GM12878 (cell line): Measurements from ENCODE around the gene KLK5. TPM values are rescaled to one million over a fixed set of nuclear protein-coding genes. Genes with fewer than 3 reads are reported as not detected.

ENCODE experiments used
- ATAC-seq: fragments of 200-7000 bp; cut with Tn5 transposase; 3 replicates; pipeline ENCODE4 v1.9.1; 2020; ENCODE audit warnings: mild to moderate bottlenecking, moderate library complexity
- BruUV-seq: library from RNA; stranded (reverse); fragments of 400-500 nt; replicated peaks from 2 replicates; lab custom pipeline; 2021; lab: Mats Ljungman, UMichigan
- CTCF ChIA-PET: fragments of 300-600 bp; sonication (Branson Sonifier 250); formaldehyde crosslinking; extraction: SDS; loops from one replicate; lab custom pipeline; 2021; ENCODE audit warnings: inconsistent platforms; lab: Yijun Ruan, JAX
- POLR2A ChIA-PET: fragments of 350-600 bp; formaldehyde crosslinking; extraction: SDS; loops from one replicate; lab custom pipeline; 2021; ENCODE audit warnings: inconsistent platforms; lab: Charles Lee
- RAD21 ChIA-PET: fragments of 300-600 bp; sonication (Branson Sonifier 250); formaldehyde crosslinking; loops from one replicate; lab custom pipeline; 2023; ENCODE audit warnings: antibody characterized with exemption; ENCODE audit not compliant: unreplicated experiment; lab: Charles Lee
- SMC1A ChIA-PET: fragments of 300-600 bp; sonication (Branson Sonifier 250); formaldehyde crosslinking; loops from one replicate; lab custom pipeline; 2023; ENCODE audit not compliant: unreplicated experiment, uncharacterized antibody; lab: Charles Lee
- DNase-seq: peaks from one replicate; pipeline ENCODE4 v3.0.0-alpha.2; 2011; ENCODE audit warnings: low read depth, low spot score
- FAIRE-seq: peaks from 3 replicates; lab custom pipeline; 2011; peaks lifted over from hg19 to GRCh38; lab: Jason Lieb, UNC
- H2AFZ ChIP-seq: 2 replicates; pipeline ENCODE4 v1.6.0; 2011; ENCODE audit warnings: low read depth, low read length, control low read depth; ENCODE audit not compliant: control insufficient read depth
- H3K27ac ChIP-seq: 2 replicates; pipeline ENCODE4 v1.5.1; 2011; ENCODE audit warnings: control low read depth; ENCODE audit not compliant: control insufficient read depth, insufficient read depth
- H3K27me3 ChIP-seq, 2 experiments: replicated peaks in 1 of 2; 2 replicates each; pipeline versions ENCODE4 v1.6.0 to v1.6.1; 2011; ENCODE audit warnings: low read length in 1 of 2; ENCODE audit not compliant: control insufficient read depth in 2 of 2, insufficient read depth in 2 of 2
- H3K36me3 ChIP-seq, 2 experiments: 2 replicates each; pipeline ENCODE4 v1.5.1; 2011; ENCODE audit warnings: low read length in 1 of 2; ENCODE audit not compliant: control insufficient read depth in 2 of 2, insufficient read depth in 2 of 2
- H3K4me1 ChIP-seq: 2 replicates; pipeline ENCODE4 v1.6.1; 2011; ENCODE audit warnings: mild to moderate bottlenecking, low read length, moderate library complexity, mixed read lengths; ENCODE audit not compliant: control insufficient read depth, insufficient read depth
- H3K4me2 ChIP-seq: 2 replicates; pipeline ENCODE4 v1.6.0; 2011; ENCODE audit warnings: control low read depth; ENCODE audit not compliant: control insufficient read depth, insufficient read depth
- H3K4me3 ChIP-seq: fragments of 200-600 bp; sonication (generic); 2 replicates; pipeline ENCODE4 v1.5.1; 2016
- H3K79me2 ChIP-seq: 2 replicates; pipeline ENCODE4 v1.6.0; 2011; ENCODE audit warnings: low read length; ENCODE audit not compliant: control insufficient read depth, insufficient read depth
- H3K9ac ChIP-seq: 2 replicates; pipeline ENCODE4 v1.8.0; 2011; ENCODE audit warnings: low read length, control low read depth, mixed read lengths; ENCODE audit not compliant: control insufficient read depth, insufficient read depth
- H3K9me3 ChIP-seq: replicated peaks from 3 replicates; pipeline ENCODE4 v1.5.1; 2011; ENCODE audit warnings: mild to moderate bottlenecking, low read length; ENCODE audit not compliant: control insufficient read depth, insufficient read depth
- H4K20me1 ChIP-seq: 2 replicates; pipeline ENCODE4 v1.6.0; 2011; ENCODE audit not compliant: control insufficient read depth, insufficient read depth
- EED ChIP-seq: sonication (generic); IDR thresholded peaks from 2 replicates; pipeline ENCODE4 v1.6.1; 2016; ENCODE audit warnings: antibody characterized with exemption, low read depth
- HCFC1 ChIP-seq: fragments of 150-350 bp; IDR thresholded peaks from 2 replicates; pipeline ENCODE4 v1.6.1; 2014; ENCODE audit warnings: low read length
- IKZF1 ChIP-seq: fragments of 450-650 bp; conservative IDR thresholded peaks from 2 replicates; pipeline ENCODE4 v1.6.1; 2017; ENCODE audit warnings: antibody characterized with exemption, mild to moderate bottlenecking
- RB1 ChIP-seq: fragments of 450-650 bp; formaldehyde crosslinking; IDR thresholded peaks from 2 replicates; pipeline ENCODE4 v1.6.1; 2017; ENCODE audit warnings: mild to moderate bottlenecking, borderline replicate concordance
- SMAD1 ChIP-seq: fragments of 450-650 bp; IDR thresholded peaks from 2 replicates; pipeline ENCODE4 v1.6.1; 2018; ENCODE audit warnings: mild to moderate bottlenecking, low read depth; ENCODE audit not compliant: partially characterized antibody
- SUZ12 ChIP-seq: fragments of 200-600 bp; sonication (generic); IDR thresholded peaks from one replicate; pipeline ENCODE4 v1.6.1; 2018; ENCODE audit warnings: antibody characterized with exemption, mild to moderate bottlenecking; ENCODE audit not compliant: unreplicated experiment
- WGBS: methylation state at CpG from one replicate; pipeline ENCODE4 v1.1.6; 2016; ENCODE audit warnings: low lambda C conversion rate; ENCODE audit not compliant: insufficient replicate concordance, insufficient coverage; ENCODE audit errors: missing lambda C conversion rate; 5-methylcytosine and 5-hydroxymethylcytosine counted together
- in situ Hi-C: fragments of 300-500 bp; cut with MboI; formaldehyde crosslinking; loops from 9 replicates; pipeline ENCODE4 v1.14.3; 2018; ENCODE audit warnings: mixed read lengths
- intact Hi-C: fragments of 100-400 bp; cut with micrococcal nuclease; formaldehyde crosslinking; loops from one replicate; pipeline ENCODE4 v1.14.2; 2022; ENCODE audit not compliant: unreplicated experiment
- polyA plus RNA-seq, 11 experiments: library from polyadenylated mRNA; depleted of rRNA in 4 of 11; unstranded in 6 of 11; stranded (reverse) in 5 of 11; fragments of >200 nt; fragmentation: Nextera tagmentation in 4 of 11; fragmentation: Illumina TruSeq in 1 of 11; extraction: Ambion mirVana in 4 of 11; extraction: Trizol in 1 of 11; gene quantifications; 1 replicate in 1 of 11; 2 replicates in 10 of 11; pipeline versions ENCODE4 v1.2.1 to v1.2.3, GENCODE V29; 2011 to 2016; ENCODE audit warnings: inconsistent platforms in 2 of 11, missing spikeins in 2 of 11, low read depth in 1 of 11
- total RNA-seq, 4 experiments: library from RNA; depleted of rRNA in 3 of 4; stranded (reverse); fragments of >200 nt in 3 of 4; fragmentation: Illumina TruSeq in 1 of 4; extraction: Trizol in 1 of 4; gene quantifications; 2 replicates each; pipeline versions ENCODE4 v1.2.1 to v1.2.3, GENCODE V29; 2013 to 2021
- TF ChIP-seq, protein P1 (sequence below): fragments of 450-650 bp; IDR thresholded peaks from 2 replicates; pipeline ENCODE4 v1.6.1; 2016; ENCODE audit warnings: mild to moderate bottlenecking, moderate library complexity, borderline replicate concordance
- TF ChIP-seq, protein P2 (sequence below), 3 experiments: IDR thresholded peaks in 2 of 3; conservative IDR thresholded peaks in 1 of 3; 2 replicates each; pipeline ENCODE4 v1.5.1; 2011; ENCODE audit warnings: low read depth in 3 of 3, low read length in 3 of 3, mild to moderate bottlenecking in 3 of 3, control low read depth in 2 of 3, moderate library complexity in 2 of 3, inconsistent platforms in 1 of 3, mixed read lengths in 1 of 3; ENCODE audit not compliant: control insufficient read depth in 2 of 3, insufficient read depth in 1 of 3; ENCODE audit errors: extremely low read depth in 1 of 3

The KLK5 gene
- total and polyA plus RNA-seq, 10 of the 15 experiments (the other 5 are each of a cell fraction or from before 2014, with no cell fraction given) = 0.16 TPM; not detected in 9

DNA sequence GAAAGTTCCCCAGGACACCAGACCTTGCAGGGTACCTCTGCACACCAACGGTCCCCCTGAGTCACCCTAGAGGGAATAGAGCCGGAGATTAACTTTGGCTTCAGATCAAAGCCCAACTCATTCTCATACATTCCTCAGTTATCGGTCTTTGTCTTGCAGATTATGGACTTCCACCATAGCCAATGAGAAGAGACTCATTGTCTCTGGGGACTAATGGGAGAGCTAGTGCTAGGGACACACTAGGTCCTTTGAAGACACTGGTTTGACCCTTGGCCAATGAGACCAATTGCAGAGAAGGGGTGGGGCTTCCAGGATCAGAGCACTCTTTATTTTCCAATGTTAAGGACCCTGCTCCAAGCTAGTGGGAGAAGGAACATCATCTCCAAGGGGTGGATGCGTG lies 24.8 kb upstream of the KLK5 start:
- Histone ChIP-seq H3K79me2 (no peaks in the 10 kb centered on the region), H3K9me3 (no peaks in the 10 kb centered on the region), H4K20me1 (no peaks in the 10 kb centered on the region), H3K27me3 (no peaks in the 10 kb centered on the region; a peak in 1 of 4 replicates)
- ATAC-seq (no peak), FAIRE-seq (no peak)
- intact Hi-C loops = no loop called here
- in situ Hi-C loops = no loop called here
- RAD21 ChIA-PET = no interaction called here
- TF ChIP-seq HCFC1 (no peak), RB1 (no peak), IKZF1 (no peak), EED (no peak), SUZ12 (no peak), SMAD1 (no peak)
- TF ChIP-seq, protein P1, sequence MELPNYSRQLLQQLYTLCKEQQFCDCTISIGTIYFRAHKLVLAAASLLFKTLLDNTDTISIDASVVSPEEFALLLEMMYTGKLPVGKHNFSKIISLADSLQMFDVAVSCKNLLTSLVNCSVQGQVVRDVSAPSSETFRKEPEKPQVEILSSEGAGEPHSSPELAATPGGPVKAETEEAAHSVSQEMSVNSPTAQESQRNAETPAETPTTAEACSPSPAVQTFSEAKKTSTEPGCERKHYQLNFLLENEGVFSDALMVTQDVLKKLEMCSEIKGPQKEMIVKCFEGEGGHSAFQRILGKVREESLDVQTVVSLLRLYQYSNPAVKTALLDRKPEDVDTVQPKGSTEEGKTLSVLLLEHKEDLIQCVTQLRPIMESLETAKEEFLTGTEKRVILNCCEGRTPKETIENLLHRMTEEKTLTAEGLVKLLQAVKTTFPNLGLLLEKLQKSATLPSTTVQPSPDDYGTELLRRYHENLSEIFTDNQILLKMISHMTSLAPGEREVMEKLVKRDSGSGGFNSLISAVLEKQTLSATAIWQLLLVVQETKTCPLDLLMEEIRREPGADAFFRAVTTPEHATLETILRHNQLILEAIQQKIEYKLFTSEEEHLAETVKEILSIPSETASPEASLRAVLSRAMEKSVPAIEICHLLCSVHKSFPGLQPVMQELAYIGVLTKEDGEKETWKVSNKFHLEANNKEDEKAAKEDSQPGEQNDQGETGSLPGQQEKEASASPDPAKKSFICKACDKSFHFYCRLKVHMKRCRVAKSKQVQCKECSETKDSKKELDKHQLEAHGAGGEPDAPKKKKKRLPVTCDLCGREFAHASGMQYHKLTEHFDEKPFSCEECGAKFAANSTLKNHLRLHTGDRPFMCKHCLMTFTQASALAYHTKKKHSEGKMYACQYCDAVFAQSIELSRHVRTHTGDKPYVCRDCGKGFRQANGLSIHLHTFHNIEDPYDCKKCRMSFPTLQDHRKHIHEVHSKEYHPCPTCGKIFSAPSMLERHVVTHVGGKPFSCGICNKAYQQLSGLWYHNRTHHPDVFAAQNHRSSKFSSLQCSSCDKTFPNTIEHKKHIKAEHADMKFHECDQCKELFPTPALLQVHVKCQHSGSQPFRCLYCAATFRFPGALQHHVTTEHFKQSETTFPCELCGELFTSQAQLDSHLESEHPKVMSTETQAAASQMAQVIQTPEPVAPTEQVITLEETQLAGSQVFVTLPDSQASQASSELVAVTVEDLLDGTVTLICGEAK = no peak
- TF ChIP-seq, protein P2, sequence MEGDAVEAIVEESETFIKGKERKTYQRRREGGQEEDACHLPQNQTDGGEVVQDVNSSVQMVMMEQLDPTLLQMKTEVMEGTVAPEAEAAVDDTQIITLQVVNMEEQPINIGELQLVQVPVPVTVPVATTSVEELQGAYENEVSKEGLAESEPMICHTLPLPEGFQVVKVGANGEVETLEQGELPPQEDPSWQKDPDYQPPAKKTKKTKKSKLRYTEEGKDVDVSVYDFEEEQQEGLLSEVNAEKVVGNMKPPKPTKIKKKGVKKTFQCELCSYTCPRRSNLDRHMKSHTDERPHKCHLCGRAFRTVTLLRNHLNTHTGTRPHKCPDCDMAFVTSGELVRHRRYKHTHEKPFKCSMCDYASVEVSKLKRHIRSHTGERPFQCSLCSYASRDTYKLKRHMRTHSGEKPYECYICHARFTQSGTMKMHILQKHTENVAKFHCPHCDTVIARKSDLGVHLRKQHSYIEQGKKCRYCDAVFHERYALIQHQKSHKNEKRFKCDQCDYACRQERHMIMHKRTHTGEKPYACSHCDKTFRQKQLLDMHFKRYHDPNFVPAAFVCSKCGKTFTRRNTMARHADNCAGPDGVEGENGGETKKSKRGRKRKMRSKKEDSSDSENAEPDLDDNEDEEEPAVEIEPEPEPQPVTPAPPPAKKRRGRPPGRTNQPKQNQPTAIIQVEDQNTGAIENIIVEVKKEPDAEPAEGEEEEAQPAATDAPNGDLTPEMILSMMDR (IDR thresholded peaks at IDR 0.05 in 2 of 3, conservative IDR thresholded peaks at IDR 0.05 in 1 of 3; ENCODE audit: control insufficient read depth in 2 of 3, extremely low read depth in 1 of 3, insufficient read depth in 1 of 3, low read depth in 3 of 3, low read length in 3 of 3) = no peak
- TF ChIP-seq, all 136 proteins: peak for 0
- no peak overlapping the region for H3K4me2 ChIP-seq
- H3K27ac ChIP-seq = no peak overlapping the region
- H3K4me1 ChIP-seq = no peaks in the 10 kb centered on the region
- BruUV-seq = no TSS peak
- no peak overlapping the region for H2AFZ ChIP-seq
- SMC1A ChIA-PET = no interaction called here
- 35% methylated on average over 4 of the region's 4 CpGs for WGBS
- CTCF ChIA-PET = no interaction called here
- no peak overlapping the region for H3K4me3 ChIP-seq
- POLR2A ChIA-PET = no interaction called here
- no peak for DNase-seq
- no peaks in the 10 kb centered on the region for H3K36me3 ChIP-seq
- no peak overlapping the region for H3K9ac ChIP-seq
